Osteocyte (in vitro differentiated cells): ENCODE measurements around the gene ME2. TPM values are rescaled to one million over a fixed set of nuclear protein-coding genes. Genes with fewer than 3 reads are reported as not detected.
"Not testable (repeated sequence)": the region's sequence is repeated elsewhere in the genome, so short reads cannot be mapped to it uniquely, and the experiment has no call there.

Experiments used
- DNase-seq: peaks from one replicate; pipeline ENCODE4 v3.0.0; 2021; ENCODE audit warnings: mixed read lengths; ENCODE audit not compliant: unreplicated experiment; ENCODE audit errors: extremely low spot score
- H3K27ac Mint-ChIP-seq: one replicate; pipeline ENCODE4 v1.8.0; 2021; ENCODE audit warnings: mild to moderate bottlenecking, mixed read lengths; ENCODE audit not compliant: unreplicated experiment
- H3K27me3 Mint-ChIP-seq: one replicate; pipeline ENCODE4 v1.8.0; 2021; ENCODE audit warnings: mixed read lengths; ENCODE audit not compliant: unreplicated experiment
- H3K36me3 Mint-ChIP-seq: one replicate; pipeline ENCODE4 v1.8.0; 2021; ENCODE audit warnings: mixed read lengths; ENCODE audit not compliant: unreplicated experiment
- H3K4me1 Mint-ChIP-seq: one replicate; pipeline ENCODE4 v1.8.0; 2021; ENCODE audit warnings: mixed read lengths; ENCODE audit not compliant: unreplicated experiment
- H3K4me3 Mint-ChIP-seq: one replicate; pipeline ENCODE4 v1.8.0; 2021; ENCODE audit warnings: mild to moderate bottlenecking, moderate library complexity, mixed read lengths; ENCODE audit not compliant: unreplicated experiment
- H3K9me3 Mint-ChIP-seq: one replicate; pipeline ENCODE4 v1.8.0; 2021; ENCODE audit warnings: mixed read lengths; ENCODE audit not compliant: unreplicated experiment
- CTCF ChIP-seq: fragments of 200-600 bp; sonication (generic); IDR thresholded peaks from 2 replicates; pipeline ENCODE4 v1.5.0; 2021; ENCODE audit warnings: antibody characterized with exemption, mild to moderate bottlenecking, moderate library complexity
- total RNA-seq: library from RNA; stranded (reverse); gene quantifications from 2 replicates; pipeline ENCODE4 v1.2.1, GENCODE V29; 2021

The ME2 gene
- total RNA-seq, 1 donor from 2014 or later: 31.8 TPM

- H3K27ac Mint-ChIP-seq: no peak overlapping the region
- H3K27me3 Mint-ChIP-seq: no peaks in the 10 kb centered on the region
- no peak overlapping the region for H3K4me3 Mint-ChIP-seq
- H3K4me1 Mint-ChIP-seq: no peaks in the 10 kb centered on the region
- no peak for TF ChIP-seq CTCF
- peaks cover 11% of the 10 kb centered on the region for H3K36me3 Mint-ChIP-seq
- no peak for DNase-seq
- H3K9me3 Mint-ChIP-seq: no peaks in the 10 kb centered on the region
Observed at GRCh38 chr18:50938912-50939311, 60.0 kb downstream of the ME2 start.

- Mint-ChIP-seq H3K4me1 (peaks cover 2% of the 10 kb centered on the region), H3K27ac (no peak overlapping the region), H3K4me3 (no peak overlapping the region), H3K36me3 (peaks cover 14% of the 10 kb centered on the region), H3K27me3 (no peaks in the 10 kb centered on the region), H3K9me3 (no peaks in the 10 kb centered on the region)
- TF ChIP-seq CTCF: no peak
- DNase-seq: no peak
Observed at GRCh38 chr18:50944245-50944932, 65.5 kb downstream of the ME2 start.

- not testable (repeated sequence) for H3K4me1 Mint-ChIP-seq, H3K9me3 Mint-ChIP-seq, H3K4me3 Mint-ChIP-seq, H3K27me3 Mint-ChIP-seq, H3K27ac Mint-ChIP-seq, DNase-seq
- H3K36me3 Mint-ChIP-seq: peaks cover 11% of the 10 kb centered on the region
Observed at GRCh38 chr18:50945918-50946317, 67.0 kb downstream of the ME2 start.

- TF ChIP-seq CTCF: no peak
- no peak for DNase-seq
- Mint-ChIP-seq H3K4me1 (peaks cover 2% of the 10 kb centered on the region), H3K27me3 (no peaks in the 10 kb centered on the region), H3K36me3 (peaks cover 11% of the 10 kb centered on the region), H3K27ac (no peak overlapping the region), H3K4me3 (no peak overlapping the region), H3K9me3 (no peaks in the 10 kb centered on the region)
Observed at GRCh38 chr18:50947899-50948298, 69.0 kb downstream of the ME2 start.

GRCh38 chr18:50949185-50949584, 70.3 kb downstream of the ME2 start:
- Mint-ChIP-seq H3K27me3 (no peaks in the 10 kb centered on the region), H3K4me1 (peaks cover 2% of the 10 kb centered on the region)

More at GRCh38 chr18:50949185-50949584, 70.3 kb downstream of the ME2 start:
- no peak overlapping the region for H3K4me3 Mint-ChIP-seq
- H3K27ac Mint-ChIP-seq: no peak overlapping the region
- TF ChIP-seq CTCF: no peak
- peaks cover 11% of the 10 kb centered on the region for H3K36me3 Mint-ChIP-seq
- no peak for DNase-seq
- H3K9me3 Mint-ChIP-seq: no peaks in the 10 kb centered on the region
